NT2/D1 (cell line): Measurements from ENCODE around the gene PCDHA6.

Experiments used
- SUZ12 ChIP-seq: IDR thresholded peaks from 2 replicates; pipeline ENCODE4 v1.6.1; 2011; ENCODE audit not compliant: insufficient read length, insufficient read depth; ENCODE audit errors: extremely low read depth
- YY1 ChIP-seq: IDR thresholded peaks from 2 replicates; pipeline ENCODE4 v1.6.1; 2011; ENCODE audit not compliant: insufficient read length, insufficient read depth
- ZNF274 ChIP-seq: IDR thresholded peaks from 2 replicates; pipeline ENCODE4 v1.6.1; 2011; ENCODE audit warnings: mild to moderate bottlenecking, low read depth, low read length

- no peak for TF ChIP-seq ZNF274
- TF ChIP-seq SUZ12 = no peak
- no peak for TF ChIP-seq YY1
Observed at GRCh38 chr5:140806834-140807775, 20.7 kb upstream of the PCDHA6 start, which contains the start of gene PCDHA4.
